HepG2 (cell line): ENCODE measurements around the gene NRN1L. TPM values are rescaled to one million over a fixed set of nuclear protein-coding genes. Genes with fewer than 3 reads are reported as not detected.

Experiments used
- ARID5B ChIP-seq: IDR thresholded peaks from 2 replicates; pipeline ENCODE4 v1.4.0; 2020; ENCODE audit warnings: mild to moderate bottlenecking, missing genetic modification reagents
- BCL3 ChIP-seq: sonication (generic); formaldehyde crosslinking; IDR thresholded peaks from 2 replicates; pipeline ENCODE4 v1.5.1; 2020; ENCODE audit warnings: mild to moderate bottlenecking, missing genetic modification reagents, moderate library complexity
- FOXO1 ChIP-seq: sonication (generic); formaldehyde crosslinking; IDR thresholded peaks from 2 replicates; pipeline ENCODE4 v1.4.0; 2020; ENCODE audit warnings: missing genetic modification reagents
- GABPB1 ChIP-seq: IDR thresholded peaks from 2 replicates; pipeline ENCODE4 v1.6.1; 2016; ENCODE audit warnings: mild to moderate bottlenecking, missing genetic modification reagents, moderate library complexity, missing compliant biosample characterization
- MXD3 ChIP-seq: IDR thresholded peaks from 2 replicates; pipeline ENCODE4 v1.6.1; 2016; ENCODE audit warnings: mild to moderate bottlenecking, missing biosample characterization, missing genetic modification reagents
- NFAT5 ChIP-seq: sonication (generic); formaldehyde crosslinking; IDR thresholded peaks from 2 replicates; pipeline ENCODE4 v1.4.0; 2020; ENCODE audit warnings: missing genetic modification reagents
- NR2C2 ChIP-seq: sonication (generic); formaldehyde crosslinking; IDR thresholded peaks from 2 replicates; pipeline ENCODE4 v1.4.0; 2020; ENCODE audit warnings: missing genetic modification reagents, mild to moderate bottlenecking, moderate library complexity, borderline replicate concordance
- RXRB ChIP-seq: IDR thresholded peaks from 2 replicates; pipeline ENCODE4 v1.6.1; 2016; ENCODE audit warnings: borderline replicate concordance, missing genetic modification reagents, missing compliant biosample characterization
- ZBTB7A ChIP-seq: sonication (generic); formaldehyde crosslinking; IDR thresholded peaks from 2 replicates; pipeline ENCODE4 v1.8.0; 2022; ENCODE audit warnings: mild to moderate bottlenecking, missing genetic modification reagents
- polyA plus RNA-seq, 8 experiments: library from polyadenylated mRNA; depleted of rRNA in 3 of 8; stranded (reverse) in 7 of 8; unstranded in 1 of 8; fragments of >200 nt; fragmentation: Illumina TruSeq in 4 of 8; extraction: Trizol in 4 of 8; gene quantifications; 2 replicates each; pipeline versions ENCODE4 v1.2.1 to v1.2.3, GENCODE V29; 2011 to 2016; ENCODE audit warnings: low read depth in 4 of 8, missing spikeins in 1 of 8, mixed read lengths in 1 of 8; ENCODE audit not compliant: insufficient read depth in 1 of 8
- total RNA-seq, 5 experiments: library from RNA; depleted of rRNA; stranded (reverse); fragments of >200 nt; fragmentation: Illumina TruSeq; extraction: Trizol; gene quantifications; 2 replicates each; pipeline ENCODE4 v1.2.3, GENCODE V29; 2016; ENCODE audit warnings: low read depth in 1 of 5
- TF ChIP-seq, protein P1 (sequence below): sonication (generic); formaldehyde crosslinking; IDR thresholded peaks from 2 replicates; pipeline ENCODE4 v1.4.0; 2020; ENCODE audit warnings: low read depth, mild to moderate bottlenecking, missing genetic modification reagents
- TF ChIP-seq, protein P2 (sequence below): sonication (generic); formaldehyde crosslinking; IDR thresholded peaks from 2 replicates; pipeline ENCODE4; 2020; ENCODE audit warnings: missing genetic modification reagents, mild to moderate bottlenecking, borderline replicate concordance

NRN1L gene
- total and polyA plus RNA-seq, 2 of the 13 experiments (the other 11 are each of a cell fraction or from before 2014, with no cell fraction given), result 0.53 to 1.2 TPM

DNA sequence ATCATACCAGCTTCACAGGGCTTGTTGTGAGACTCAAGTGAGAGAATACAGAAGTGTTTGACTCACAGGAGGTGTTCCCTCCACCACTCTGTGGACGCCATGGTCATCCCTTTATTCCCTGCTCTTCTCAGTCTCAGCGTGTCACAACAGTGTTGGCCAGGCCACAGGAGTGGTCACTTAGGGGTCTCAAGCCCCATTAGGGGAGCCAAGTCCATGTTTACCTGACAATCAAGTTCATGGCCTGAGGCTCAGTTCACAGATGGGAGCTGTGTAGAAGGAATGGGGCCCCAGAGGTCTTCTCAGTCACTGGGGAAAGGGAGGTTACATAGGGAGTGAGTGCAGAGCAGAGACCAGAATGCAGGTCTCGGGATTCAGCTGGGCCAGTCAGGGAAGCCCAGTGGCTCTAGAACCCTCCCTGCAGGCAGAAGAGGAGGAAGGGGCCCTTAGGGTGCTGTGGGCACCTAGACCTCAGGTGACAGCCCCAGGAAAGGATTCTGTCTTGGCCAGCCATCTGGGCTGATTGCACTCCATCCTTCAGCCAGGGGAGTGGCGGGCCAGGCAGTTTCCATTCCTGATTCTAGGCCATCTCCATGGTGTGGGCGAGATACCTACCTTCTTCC lies 27.6 kb upstream of the NRN1L start (continued):
- TF ChIP-seq NFAT5 (CRISPR knock-in tag) (peak; percentile 61; the same call in 1 of the 2 replicates), RXRB (CRISPR knock-in tag) (peak; percentile 27; the same call in 1 of the 2 replicates), ARID5B (CRISPR knock-in tag) (0 out of 2 replicates have a peak, but pooled peaks have one; percentile 16), FOXO1 (CRISPR knock-in tag) (0 out of 2 replicates have a peak, but pooled peaks have one; percentile 25), ZBTB7A (CRISPR knock-in tag) (0 out of 2 replicates have a peak, but pooled peaks have one; percentile 52), GABPB1 (CRISPR knock-in tag) (0 out of 2 replicates have a peak, but pooled peaks have one; percentile 1), BCL3 (CRISPR knock-in tag) (no peak; the same call in 1 of the 2 replicates), NR2C2 (CRISPR knock-in tag) (0 out of 2 replicates have a peak, but pooled peaks have one; percentile 8), MXD3 (CRISPR knock-in tag) (peak; percentile 50; the same call in 1 of the 2 replicates)
- TF ChIP-seq, protein P1, sequence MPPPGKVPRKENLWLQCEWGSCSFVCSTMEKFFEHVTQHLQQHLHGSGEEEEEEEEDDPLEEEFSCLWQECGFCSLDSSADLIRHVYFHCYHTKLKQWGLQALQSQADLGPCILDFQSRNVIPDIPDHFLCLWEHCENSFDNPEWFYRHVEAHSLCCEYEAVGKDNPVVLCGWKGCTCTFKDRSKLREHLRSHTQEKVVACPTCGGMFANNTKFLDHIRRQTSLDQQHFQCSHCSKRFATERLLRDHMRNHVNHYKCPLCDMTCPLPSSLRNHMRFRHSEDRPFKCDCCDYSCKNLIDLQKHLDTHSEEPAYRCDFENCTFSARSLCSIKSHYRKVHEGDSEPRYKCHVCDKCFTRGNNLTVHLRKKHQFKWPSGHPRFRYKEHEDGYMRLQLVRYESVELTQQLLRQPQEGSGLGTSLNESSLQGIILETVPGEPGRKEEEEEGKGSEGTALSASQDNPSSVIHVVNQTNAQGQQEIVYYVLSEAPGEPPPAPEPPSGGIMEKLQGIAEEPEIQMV (CRISPR knock-in tag), result peak; percentile 37; the same call in 1 of the 2 replicates
- TF ChIP-seq, protein P2, sequence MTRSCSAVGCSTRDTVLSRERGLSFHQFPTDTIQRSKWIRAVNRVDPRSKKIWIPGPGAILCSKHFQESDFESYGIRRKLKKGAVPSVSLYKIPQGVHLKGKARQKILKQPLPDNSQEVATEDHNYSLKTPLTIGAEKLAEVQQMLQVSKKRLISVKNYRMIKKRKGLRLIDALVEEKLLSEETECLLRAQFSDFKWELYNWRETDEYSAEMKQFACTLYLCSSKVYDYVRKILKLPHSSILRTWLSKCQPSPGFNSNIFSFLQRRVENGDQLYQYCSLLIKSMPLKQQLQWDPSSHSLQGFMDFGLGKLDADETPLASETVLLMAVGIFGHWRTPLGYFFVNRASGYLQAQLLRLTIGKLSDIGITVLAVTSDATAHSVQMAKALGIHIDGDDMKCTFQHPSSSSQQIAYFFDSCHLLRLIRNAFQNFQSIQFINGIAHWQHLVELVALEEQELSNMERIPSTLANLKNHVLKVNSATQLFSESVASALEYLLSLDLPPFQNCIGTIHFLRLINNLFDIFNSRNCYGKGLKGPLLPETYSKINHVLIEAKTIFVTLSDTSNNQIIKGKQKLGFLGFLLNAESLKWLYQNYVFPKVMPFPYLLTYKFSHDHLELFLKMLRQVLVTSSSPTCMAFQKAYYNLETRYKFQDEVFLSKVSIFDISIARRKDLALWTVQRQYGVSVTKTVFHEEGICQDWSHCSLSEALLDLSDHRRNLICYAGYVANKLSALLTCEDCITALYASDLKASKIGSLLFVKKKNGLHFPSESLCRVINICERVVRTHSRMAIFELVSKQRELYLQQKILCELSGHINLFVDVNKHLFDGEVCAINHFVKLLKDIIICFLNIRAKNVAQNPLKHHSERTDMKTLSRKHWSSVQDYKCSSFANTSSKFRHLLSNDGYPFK (CRISPR knock-in tag), result 0 out of 2 replicates have a peak, but pooled peaks have one; percentile 0
